HepG2 (cell line): ENCODE measurements around the gene HES6. TPM values are rescaled to one million over a fixed set of nuclear protein-coding genes. Genes with fewer than 3 reads are reported as not detected.

Source experiments
- CEBPG ChIP-seq: IDR thresholded peaks from 2 replicates; pipeline ENCODE4 v1.6.1; 2016
- HIVEP1 ChIP-seq: sonication (generic); formaldehyde crosslinking; IDR thresholded peaks from 2 replicates; pipeline ENCODE4 v1.4.0; 2020; ENCODE audit warnings: mild to moderate bottlenecking, missing genetic modification reagents
- KMT2A ChIP-seq: sonication (generic); formaldehyde crosslinking; IDR thresholded peaks from 2 replicates; pipeline ENCODE4 v1.4.0; 2020; ENCODE audit warnings: missing genetic modification reagents
- NCOR1 ChIP-seq: fragments of 200-600 bp; sonication (generic); IDR thresholded peaks from 2 replicates; pipeline ENCODE4 v1.7.0; 2017; ENCODE audit warnings: antibody characterized with exemption, low read length, borderline replicate concordance
- TBL1XR1 ChIP-seq: fragments of 150-350 bp; IDR thresholded peaks from 2 replicates; pipeline ENCODE4 v1.6.1; 2014; ENCODE audit warnings: borderline replicate concordance, low read length; ENCODE audit not compliant: partially characterized antibody
- ZNF292 ChIP-seq: sonication (generic); formaldehyde crosslinking; IDR thresholded peaks from 2 replicates; pipeline ENCODE4 v1.8.1; 2022; ENCODE audit warnings: mild to moderate bottlenecking, low read depth, missing genetic modification reagents, borderline replicate concordance
- ZNF337 ChIP-seq: sonication (generic); formaldehyde crosslinking; IDR thresholded peaks from 2 replicates; pipeline ENCODE4 v1.5.1; 2020; ENCODE audit warnings: missing genetic modification reagents, low read depth, mild to moderate bottlenecking, borderline replicate concordance
- ZNF441 ChIP-seq: sonication (generic); formaldehyde crosslinking; IDR thresholded peaks from 2 replicates; pipeline ENCODE4 v1.7.0; 2021; ENCODE audit warnings: missing genetic modification reagents, borderline replicate concordance
- ZNF747 ChIP-seq: sonication (generic); formaldehyde crosslinking; IDR thresholded peaks from 2 replicates; pipeline ENCODE4 v1.8.1; 2023; ENCODE audit warnings: missing genetic modification reagents, mild to moderate bottlenecking, borderline replicate concordance
- polyA plus RNA-seq, 8 experiments: library from polyadenylated mRNA; depleted of rRNA in 3 of 8; stranded (reverse) in 7 of 8; unstranded in 1 of 8; fragments of >200 nt; fragmentation: Illumina TruSeq in 4 of 8; extraction: Trizol in 4 of 8; gene quantifications; 2 replicates each; pipeline versions ENCODE4 v1.2.1 to v1.2.3, GENCODE V29; 2011 to 2016; ENCODE audit warnings: low read depth in 4 of 8, missing spikeins in 1 of 8, mixed read lengths in 1 of 8; ENCODE audit not compliant: insufficient read depth in 1 of 8
- total RNA-seq, 5 experiments: library from RNA; depleted of rRNA; stranded (reverse); fragments of >200 nt; fragmentation: Illumina TruSeq; extraction: Trizol; gene quantifications; 2 replicates each; pipeline ENCODE4 v1.2.3, GENCODE V29; 2016; ENCODE audit warnings: low read depth in 1 of 5
- TF ChIP-seq, protein P1 (sequence below): sonication (generic); formaldehyde crosslinking; IDR thresholded peaks from 2 replicates; pipeline ENCODE4 v1.8.0; 2022; ENCODE audit warnings: missing genetic modification reagents, low read depth, mild to moderate bottlenecking, borderline replicate concordance
- TF ChIP-seq, protein P2 (sequence below): sonication (generic); formaldehyde crosslinking; IDR thresholded peaks from 2 replicates; pipeline ENCODE4 v1.4.0; 2020; ENCODE audit warnings: missing genetic modification reagents, borderline replicate concordance
- TF ChIP-seq, protein P3 (sequence below): sonication (generic); formaldehyde crosslinking; IDR thresholded peaks from 2 replicates; pipeline ENCODE4 v1.4.0; 2020; ENCODE audit warnings: missing genetic modification reagents
- TF ChIP-seq, protein P4 (sequence below): sonication (generic); formaldehyde crosslinking; IDR thresholded peaks from 2 replicates; pipeline ENCODE4 v1.5.0; 2020; ENCODE audit warnings: missing genetic modification reagents
- TF ChIP-seq, protein P5 (sequence below): sonication (generic); formaldehyde crosslinking; IDR thresholded peaks from 2 replicates; pipeline ENCODE4 v1.5.1; 2020; ENCODE audit warnings: mild to moderate bottlenecking, missing genetic modification reagents, moderate library complexity

Gene HES6
- total and polyA plus RNA-seq, 2 of the 13 experiments (the other 11 are each of a cell fraction or from before 2014, with no cell fraction given), result 19.5 to 82.8 TPM

DNA sequence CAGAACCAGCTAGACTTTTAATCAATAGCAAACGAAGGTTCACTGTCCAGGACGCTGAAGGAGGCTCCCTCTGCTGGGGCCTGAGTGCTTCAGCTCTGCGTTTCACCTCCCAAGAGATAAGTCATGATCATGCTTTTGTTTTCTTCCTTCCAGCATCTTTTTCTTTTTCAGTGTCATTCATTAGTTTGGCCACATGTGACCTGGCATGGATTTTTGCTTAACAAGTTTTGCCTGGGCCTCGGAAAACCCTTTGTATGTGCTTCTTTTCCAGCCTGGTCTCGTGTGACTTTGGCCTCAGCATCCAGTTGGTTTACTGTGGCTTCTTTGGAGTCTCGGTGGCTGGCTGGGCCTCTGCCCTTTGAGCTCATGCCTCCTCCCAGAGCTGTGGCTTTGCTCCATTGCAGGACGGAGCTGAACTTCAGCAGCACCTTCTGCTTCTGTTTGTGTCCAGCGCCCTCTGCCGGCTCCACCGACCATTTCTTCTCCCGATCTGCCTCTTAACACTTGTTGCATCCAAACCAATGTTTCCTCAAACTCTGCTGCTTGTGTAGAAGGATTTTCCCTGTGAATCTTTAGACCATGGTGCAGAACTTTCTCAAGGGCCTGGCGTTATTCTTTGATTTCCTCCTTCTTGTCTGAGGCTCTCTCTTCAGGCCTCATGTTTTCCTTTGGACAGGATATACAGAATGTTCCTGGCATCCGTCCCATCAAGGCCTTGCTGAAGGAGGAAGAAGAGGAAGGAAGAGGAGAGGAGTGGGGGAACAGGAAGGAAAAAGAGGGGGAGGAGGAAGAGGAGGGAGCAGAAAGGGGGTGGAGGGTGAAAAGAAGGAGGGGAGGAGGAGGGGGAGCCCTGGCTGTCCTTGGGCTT lies 23.6 kb upstream of the HES6 start (continued):
- TF ChIP-seq NCOR1, result peak; percentile 92
- TF ChIP-seq KMT2A (CRISPR knock-in tag), result no peak
- TF ChIP-seq, protein P1, sequence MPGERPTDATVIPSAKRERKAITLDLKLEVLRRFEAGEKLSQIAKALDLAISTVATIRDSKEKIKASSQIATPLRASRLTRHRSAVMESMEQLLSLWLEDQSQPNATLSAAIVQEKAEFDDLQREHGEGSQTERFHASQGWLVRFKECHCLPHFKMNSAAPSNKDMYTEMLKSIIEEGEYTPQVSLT (CRISPR knock-in tag), result no peak
- TF ChIP-seq ZNF292 (CRISPR knock-in tag), result 0 out of 2 replicates have a peak, but pooled peaks have one; percentile 32
- TF ChIP-seq HIVEP1 (CRISPR knock-in tag), result no peak
- TF ChIP-seq TBL1XR1, result peak; percentile 56
- 0 out of 2 replicates have a peak, but pooled peaks have one; percentile 6 for TF ChIP-seq CEBPG (CRISPR knock-in tag)
- TF ChIP-seq, protein P2, sequence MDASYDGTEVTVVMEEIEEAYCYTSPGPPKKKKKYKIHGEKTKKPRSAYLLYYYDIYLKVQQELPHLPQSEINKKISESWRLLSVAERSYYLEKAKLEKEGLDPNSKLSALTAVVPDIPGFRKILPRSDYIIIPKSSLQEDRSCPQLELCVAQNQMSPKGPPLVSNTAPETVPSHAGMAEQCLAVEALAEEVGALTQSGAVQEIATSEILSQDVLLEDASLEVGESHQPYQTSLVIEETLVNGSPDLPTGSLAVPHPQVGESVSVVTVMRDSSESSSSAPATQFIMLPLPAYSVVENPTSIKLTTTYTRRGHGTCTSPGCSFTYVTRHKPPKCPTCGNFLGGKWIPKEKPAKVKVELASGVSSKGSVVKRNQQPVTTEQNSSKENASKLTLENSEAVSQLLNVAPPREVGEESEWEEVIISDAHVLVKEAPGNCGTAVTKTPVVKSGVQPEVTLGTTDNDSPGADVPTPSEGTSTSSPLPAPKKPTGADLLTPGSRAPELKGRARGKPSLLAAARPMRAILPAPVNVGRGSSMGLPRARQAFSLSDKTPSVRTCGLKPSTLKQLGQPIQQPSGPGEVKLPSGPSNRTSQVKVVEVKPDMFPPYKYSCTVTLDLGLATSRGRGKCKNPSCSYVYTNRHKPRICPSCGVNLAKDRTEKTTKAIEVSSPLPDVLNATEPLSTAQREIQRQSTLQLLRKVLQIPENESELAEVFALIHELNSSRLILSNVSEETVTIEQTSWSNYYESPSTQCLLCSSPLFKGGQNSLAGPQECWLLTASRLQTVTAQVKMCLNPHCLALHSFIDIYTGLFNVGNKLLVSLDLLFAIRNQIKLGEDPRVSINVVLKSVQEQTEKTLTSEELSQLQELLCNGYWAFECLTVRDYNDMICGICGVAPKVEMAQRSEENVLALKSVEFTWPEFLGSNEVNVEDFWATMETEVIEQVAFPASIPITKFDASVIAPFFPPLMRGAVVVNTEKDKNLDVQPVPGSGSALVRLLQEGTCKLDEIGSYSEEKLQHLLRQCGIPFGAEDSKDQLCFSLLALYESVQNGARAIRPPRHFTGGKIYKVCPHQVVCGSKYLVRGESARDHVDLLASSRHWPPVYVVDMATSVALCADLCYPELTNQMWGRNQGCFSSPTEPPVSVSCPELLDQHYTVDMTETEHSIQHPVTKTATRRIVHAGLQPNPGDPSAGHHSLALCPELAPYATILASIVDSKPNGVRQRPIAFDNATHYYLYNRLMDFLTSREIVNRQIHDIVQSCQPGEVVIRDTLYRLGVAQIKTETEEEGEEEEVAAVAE (CRISPR knock-in tag), result peak; percentile 40; the same call in 1 of the 2 replicates
- TF ChIP-seq, protein P3, sequence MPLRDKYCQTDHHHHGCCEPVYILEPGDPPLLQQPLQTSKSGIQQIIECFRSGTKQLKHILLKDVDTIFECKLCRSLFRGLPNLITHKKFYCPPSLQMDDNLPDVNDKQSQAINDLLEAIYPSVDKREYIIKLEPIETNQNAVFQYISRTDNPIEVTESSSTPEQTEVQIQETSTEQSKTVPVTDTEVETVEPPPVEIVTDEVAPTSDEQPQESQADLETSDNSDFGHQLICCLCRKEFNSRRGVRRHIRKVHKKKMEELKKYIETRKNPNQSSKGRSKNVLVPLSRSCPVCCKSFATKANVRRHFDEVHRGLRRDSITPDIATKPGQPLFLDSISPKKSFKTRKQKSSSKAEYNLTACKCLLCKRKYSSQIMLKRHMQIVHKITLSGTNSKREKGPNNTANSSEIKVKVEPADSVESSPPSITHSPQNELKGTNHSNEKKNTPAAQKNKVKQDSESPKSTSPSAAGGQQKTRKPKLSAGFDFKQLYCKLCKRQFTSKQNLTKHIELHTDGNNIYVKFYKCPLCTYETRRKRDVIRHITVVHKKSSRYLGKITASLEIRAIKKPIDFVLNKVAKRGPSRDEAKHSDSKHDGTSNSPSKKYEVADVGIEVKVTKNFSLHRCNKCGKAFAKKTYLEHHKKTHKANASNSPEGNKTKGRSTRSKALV (CRISPR knock-in tag), result peak; percentile 86
- TF ChIP-seq ZNF337 (CRISPR knock-in tag), result no peak
- TF ChIP-seq ZNF747 (CRISPR knock-in tag), result peak; percentile 55; the same call in 1 of the 2 replicates
- TF ChIP-seq, protein P4, sequence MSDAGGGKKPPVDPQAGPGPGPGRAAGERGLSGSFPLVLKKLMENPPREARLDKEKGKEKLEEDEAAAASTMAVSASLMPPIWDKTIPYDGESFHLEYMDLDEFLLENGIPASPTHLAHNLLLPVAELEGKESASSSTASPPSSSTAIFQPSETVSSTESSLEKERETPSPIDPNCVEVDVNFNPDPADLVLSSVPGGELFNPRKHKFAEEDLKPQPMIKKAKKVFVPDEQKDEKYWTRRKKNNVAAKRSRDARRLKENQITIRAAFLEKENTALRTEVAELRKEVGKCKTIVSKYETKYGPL (CRISPR knock-in tag), result 0 out of 2 replicates have a peak, but pooled peaks have one; percentile 35
- peak; percentile 81; the same call in 1 of the 2 replicates for TF ChIP-seq ZNF441
- TF ChIP-seq, protein P5, sequence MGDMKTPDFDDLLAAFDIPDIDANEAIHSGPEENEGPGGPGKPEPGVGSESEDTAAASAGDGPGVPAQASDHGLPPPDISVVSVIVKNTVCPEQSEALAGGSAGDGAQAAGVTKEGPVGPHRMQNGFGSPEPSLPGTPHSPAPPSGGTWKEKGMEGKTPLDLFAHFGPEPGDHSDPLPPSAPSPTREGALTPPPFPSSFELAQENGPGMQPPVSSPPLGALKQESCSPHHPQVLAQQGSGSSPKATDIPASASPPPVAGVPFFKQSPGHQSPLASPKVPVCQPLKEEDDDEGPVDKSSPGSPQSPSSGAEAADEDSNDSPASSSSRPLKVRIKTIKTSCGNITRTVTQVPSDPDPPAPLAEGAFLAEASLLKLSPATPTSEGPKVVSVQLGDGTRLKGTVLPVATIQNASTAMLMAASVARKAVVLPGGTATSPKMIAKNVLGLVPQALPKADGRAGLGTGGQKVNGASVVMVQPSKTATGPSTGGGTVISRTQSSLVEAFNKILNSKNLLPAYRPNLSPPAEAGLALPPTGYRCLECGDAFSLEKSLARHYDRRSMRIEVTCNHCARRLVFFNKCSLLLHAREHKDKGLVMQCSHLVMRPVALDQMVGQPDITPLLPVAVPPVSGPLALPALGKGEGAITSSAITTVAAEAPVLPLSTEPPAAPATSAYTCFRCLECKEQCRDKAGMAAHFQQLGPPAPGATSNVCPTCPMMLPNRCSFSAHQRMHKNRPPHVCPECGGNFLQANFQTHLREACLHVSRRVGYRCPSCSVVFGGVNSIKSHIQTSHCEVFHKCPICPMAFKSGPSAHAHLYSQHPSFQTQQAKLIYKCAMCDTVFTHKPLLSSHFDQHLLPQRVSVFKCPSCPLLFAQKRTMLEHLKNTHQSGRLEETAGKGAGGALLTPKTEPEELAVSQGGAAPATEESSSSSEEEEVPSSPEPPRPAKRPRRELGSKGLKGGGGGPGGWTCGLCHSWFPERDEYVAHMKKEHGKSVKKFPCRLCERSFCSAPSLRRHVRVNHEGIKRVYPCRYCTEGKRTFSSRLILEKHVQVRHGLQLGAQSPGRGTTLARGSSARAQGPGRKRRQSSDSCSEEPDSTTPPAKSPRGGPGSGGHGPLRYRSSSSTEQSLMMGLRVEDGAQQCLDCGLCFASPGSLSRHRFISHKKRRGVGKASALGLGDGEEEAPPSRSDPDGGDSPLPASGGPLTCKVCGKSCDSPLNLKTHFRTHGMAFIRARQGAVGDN (CRISPR knock-in tag), result peak; percentile 89
